SH-SY5Y (cell line): ENCODE results near the gene RAB34.

Experiments used
- GATA2 ChIP-seq: IDR thresholded peaks from 2 replicates; pipeline ENCODE4 v1.6.1; 2011; ENCODE audit warnings: mild to moderate bottlenecking, low read depth, low read length
- GATA3 ChIP-seq: IDR thresholded peaks from 2 replicates; pipeline ENCODE4 v1.6.1; 2011; ENCODE audit warnings: low read depth, mild to moderate bottlenecking, low read length, moderate library complexity

DNA sequence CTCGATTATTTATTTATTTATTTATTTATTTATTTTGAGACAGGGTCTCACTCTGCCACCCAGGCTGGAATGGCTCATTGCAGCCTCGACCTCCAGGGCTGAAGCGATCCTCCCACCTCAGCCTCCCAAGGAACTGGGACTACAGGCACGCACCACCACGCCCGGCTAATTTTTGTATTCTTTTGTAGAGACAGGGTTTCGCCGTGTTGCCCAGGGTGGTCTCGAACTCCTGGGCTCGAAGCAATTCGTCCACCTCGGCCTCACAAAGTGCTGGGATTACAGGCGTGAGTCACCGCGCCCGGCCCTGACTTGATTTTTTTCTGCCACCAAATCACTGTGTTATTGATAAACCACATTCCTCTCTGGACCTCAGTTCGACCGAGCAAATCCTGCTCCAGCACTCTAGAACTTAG is 1.4 kb upstream of the RAB34 start:
- TF ChIP-seq GATA2 (no peak), GATA3 (no peak)
